ENCODE data around the gene CD248.

CD248 gene

DNA sequence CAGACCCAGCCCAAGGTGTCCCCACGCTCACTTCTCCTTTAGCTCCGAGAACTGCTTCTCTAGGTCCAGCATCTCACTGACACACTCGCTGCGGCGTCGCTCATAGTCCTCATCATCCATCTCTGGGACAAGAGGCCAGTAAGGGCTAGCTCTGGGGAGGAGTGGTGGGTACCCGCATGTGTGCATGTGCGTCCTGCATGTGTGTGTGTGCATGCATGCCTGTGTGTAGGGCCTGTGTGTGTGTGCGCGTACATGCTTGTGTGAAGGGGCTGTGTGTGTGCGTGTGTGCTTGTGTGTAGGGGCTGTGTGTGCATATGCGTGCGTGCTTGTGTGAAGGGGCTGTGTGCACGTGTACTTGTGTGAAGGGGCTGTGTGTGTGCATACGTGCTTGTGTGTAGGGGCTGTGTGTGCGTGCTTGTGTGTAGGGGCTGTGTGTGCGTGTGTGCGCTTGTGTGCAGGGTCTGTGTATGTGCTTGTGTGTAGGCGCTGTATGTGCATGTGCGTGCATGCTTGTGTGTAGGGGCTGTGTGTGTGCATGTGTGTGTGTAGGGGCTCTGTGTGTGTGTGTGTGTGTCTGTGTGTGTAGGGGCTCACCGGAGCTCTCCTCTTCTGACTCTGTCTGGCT lies 24.8 kb upstream of the CD248 start:
- DNase-seq (ENCODE audit: low read depth in 2 of 2), result no peak

DNA sequence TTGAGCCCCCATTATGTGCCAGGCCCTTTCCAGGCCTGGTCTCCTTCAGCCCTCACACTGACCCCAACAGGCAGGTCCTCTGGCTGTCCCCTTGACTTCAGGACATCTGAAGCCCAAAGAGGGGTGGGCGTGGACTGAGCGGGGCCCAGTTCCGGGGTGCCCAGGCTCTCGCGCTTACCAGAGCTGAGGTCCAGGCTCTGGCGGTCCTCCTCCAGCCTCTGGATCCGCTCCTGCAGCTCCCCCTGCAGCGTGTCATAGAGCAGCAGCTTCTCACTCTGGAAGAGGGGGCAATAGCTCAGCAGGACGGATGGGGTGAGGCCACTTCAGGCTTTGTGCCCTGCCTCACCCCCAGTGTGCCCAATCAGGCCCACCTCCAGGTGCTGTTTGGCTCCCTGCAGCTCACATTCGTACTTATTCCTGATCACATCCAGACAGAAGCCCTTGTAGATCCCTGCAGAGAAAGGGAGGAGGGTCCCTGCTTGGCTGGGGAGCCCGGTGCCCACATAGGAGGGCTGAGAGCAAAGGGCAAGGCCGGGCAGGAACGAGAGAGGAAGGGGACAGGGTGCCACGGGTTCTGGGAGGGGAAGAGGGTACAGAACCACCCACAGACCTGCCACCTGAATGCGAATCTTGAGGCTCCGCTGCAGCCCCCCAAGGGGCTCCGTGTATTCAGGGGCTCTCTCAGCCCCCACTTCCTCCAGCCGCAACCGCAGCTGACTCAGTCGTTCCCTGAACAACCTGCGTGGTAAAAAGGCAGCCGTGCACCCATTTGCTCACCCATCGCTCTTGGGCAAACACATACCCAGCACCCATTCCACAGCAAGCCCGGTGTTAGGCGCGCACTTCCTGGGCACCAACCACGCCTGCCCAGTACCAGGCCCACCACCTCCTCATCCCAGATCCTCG lies 24.0 kb upstream of the CD248 start:
- no peak for DNase-seq (ENCODE audit: low read depth in 2 of 2)

DNA sequence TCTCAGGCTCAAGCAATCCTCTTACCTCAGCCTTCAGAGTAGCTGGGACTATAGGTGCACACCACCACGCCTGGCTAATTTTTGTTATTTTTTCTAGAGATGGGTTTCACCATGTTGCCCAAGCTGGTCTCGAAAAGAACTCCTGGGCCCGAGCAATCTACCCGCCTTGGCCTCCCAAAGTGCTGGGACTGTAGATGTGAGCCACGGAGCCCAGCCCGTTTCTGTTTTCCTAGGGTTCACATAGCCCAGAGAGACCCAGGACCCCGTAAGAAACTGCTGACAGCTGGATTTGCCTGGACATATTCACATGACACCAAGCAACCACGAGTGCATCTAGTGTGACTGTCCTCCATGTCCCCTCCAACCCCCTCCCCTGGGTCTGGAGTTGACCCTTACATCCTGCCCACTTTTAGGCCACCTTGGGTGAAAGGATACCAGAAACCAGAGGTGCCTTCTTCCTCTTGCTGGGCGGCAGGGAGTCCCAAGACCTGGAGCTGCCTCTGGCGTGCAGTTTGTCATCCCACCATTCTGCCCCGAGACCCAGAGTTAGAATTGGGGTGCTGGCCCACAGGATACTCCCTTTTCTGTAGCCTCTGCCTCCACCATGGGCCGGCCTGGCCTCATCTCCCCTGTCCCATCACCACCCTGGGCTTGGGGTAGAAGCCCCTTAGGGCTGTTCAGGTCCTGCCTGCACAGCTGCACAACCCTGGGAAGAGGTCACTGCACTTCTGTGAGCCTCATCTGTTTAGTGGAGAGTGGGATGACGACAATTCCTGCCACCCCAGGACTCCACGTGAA lies 23.0 kb upstream of the CD248 start:
- DNase-seq (ENCODE audit: low read depth in 2 of 2), result no peak

DNA sequence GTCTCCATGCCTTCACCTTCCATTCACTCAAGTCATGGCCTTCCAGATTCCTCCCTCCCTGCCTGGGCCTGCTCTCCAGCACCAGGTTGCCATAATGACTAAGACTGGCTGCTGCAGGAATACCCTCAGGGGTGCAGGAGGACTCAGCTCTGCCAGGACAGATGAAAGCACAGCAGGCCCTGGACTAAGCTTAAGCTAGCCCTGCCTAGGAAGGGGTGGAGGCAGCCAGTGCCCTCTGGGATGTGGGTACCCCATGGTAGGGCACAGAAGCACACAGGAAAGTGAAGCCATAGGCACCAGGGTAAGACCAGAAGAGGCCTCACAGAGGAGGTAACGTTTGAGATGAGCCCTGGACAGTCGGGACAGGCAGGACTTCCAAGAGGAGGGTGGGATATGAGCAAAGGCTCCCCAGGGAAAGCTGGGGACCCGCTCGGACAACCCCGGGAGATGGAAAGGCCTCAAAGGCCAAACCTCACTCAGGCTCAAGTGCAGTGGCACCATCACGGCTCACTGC lies 22.4 kb upstream of the CD248 start:
- DNase-seq (ENCODE audit: low read depth in 2 of 2), result no peak

DNA sequence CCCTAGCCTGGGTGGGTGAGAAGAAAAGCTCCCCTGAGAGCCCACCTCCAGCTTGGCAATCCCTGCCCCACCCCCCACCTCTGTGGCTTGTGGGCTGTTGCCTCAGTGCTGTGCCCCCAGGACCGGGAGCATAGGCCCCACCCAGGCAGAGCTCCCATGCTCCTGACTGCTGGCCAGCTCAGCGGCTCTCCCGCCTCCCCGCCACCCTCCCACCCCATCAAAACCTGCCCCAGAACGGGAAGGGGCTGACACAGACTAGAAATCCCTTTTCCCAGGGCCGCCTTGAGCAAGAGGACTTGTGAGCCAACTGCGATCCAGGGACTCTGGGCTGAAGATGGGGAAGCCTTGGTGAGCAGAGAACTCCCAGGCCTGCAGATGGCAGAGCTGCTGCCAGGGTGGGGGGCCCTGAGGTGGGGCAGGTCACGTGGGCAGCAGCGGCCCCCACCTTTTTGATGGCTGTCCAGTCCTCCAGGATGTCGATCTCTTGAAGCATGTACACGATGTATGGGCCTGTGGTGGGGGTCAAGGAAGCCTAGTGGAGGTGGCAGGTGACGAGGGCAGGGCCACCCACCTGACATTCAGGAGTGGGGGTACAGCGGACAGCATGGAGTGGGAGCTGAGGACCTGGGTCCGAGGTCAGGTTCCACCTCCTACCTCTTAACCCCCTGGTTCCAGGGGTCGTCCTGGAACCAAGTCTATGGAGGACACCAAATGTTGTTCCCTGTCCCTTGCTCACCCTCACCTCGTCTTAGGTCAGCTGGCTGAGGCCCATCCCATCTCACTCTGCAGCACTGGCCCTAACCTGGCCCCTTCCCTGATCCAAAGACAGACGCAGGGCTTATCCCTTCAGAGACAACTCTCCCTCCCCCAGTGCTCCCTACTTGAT lies 21.7 kb upstream of the CD248 start:
- no peak for DNase-seq (ENCODE audit: low read depth in 2 of 2)

DNA sequence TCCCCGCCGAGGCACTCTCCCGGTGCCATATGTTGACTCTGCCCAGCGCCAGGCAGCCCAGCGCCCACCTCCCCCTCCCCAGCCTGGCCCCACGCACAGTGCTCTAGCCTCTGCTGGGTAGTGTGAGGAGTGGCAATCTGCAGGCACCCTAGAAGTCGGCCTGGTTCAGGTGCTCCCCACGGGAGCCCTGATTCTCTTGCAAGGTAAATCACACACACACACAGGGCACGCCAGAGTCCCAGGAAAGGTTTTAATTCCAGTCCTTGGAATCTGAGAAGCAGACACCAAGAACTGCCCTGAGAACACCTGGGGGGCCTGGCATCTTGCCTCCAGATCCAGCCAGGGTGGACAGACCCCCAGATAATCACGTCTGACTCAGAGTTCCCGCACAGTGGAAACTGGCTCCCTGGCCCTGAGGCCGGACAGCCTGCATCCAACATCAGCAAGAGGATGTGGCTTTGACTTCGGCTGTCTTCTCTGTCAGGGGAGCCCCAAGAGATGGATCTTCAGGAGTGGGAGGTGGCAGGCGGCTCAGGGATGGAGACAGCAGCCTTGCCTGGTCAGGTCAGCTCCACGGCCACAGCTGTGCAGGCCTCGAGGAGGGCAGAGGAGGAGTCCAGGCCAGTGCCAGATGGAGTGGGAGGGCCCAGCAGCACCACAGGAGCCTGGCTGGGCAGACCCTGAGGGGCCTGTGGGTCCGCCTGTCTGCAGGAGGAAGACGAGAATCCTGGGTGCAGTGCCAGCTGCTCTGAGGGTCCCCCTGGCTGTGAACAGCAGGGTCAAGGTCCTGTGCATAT lies 20.5 kb upstream of the CD248 start:
- no peak for DNase-seq (ENCODE audit: low read depth in 2 of 2)

DNA sequence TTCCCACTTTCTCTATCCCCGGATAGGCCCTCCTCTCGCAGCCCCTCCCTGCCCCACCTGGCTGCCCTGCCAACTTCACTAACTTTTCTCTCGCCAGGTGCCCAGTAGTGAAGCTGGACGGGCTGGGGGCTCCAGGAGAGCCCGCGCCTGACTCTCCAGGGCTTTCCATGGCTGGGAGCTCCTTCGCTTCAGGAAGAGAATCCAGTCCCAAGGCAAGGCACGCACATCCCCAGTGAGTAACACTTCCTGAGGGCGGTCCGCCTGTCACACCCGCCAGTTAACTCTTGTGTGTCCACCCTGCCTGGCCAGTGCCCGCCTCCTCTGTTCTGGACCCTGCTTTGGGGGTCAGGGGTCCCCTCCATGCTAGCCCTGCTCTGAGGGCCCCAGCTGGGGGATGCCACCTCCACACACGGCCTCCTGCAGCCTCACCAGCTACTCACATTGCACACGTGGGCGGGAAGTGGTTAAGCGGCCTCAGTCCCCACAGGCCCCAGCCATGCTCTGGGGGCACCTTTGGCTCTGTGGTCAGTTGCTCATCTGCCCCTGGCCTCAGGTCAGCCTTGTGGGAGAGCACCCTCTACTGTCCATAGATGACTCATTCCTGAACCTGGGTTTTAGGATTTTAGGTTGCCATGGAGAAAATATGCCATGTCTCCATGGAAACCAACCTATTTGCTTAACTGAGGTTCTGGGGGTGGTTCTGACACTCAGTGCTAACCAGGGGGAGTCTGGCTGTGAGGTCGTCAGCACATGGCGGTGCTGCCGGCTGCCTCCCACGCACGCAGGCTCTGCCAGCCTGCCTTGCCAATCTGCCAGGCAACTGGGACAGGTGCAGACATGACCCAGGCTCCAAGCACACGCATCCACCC lies 19.6 kb upstream of the CD248 start, which contains the start of gene RIN1:
RIN1 (minus strand) TSS at position 201 of the 869 bp plus-strand sequence; CDS start at position 169, 32 bp downstream.
- peak in 1 of 2 donors; percentile 63 for DNase-seq (ENCODE audit: low read depth in 2 of 2)

DNA sequence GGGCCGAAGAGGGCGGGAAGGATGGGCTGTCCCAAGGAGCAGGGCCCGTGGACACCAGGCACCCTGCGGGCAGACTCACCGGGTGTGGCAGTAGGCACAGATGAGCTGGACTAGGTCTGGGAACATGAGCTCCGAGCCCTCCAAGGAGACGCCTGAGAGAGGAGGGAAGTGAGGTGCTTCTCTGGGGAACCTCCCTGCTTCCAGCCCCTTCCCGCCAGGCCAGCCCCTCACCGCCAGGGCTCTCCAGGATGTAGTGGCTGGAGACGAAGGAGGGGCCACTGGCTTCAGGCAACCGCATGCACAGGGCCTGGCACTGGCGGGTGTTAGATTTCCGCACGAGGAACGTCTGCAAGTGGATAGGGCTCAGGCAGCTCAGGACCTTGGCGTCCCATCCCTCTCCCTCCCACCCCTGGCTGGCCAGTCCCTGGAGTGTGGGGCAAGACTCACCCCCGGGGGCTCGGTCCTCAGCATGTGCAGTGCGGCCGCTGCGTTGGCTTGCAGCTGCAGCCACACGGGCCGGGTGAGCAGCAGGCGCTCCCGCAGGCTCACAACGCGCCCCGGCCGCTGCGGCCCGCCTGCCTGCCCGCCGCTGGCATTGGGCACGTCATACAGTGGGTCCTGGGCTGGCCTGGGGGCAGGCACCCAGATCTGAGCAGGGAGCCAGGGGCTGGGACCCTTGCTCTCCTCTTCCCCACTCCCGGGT lies 18.8 kb upstream of the CD248 start:
- no peak for DNase-seq (ENCODE audit: low read depth in 2 of 2)

DNA sequence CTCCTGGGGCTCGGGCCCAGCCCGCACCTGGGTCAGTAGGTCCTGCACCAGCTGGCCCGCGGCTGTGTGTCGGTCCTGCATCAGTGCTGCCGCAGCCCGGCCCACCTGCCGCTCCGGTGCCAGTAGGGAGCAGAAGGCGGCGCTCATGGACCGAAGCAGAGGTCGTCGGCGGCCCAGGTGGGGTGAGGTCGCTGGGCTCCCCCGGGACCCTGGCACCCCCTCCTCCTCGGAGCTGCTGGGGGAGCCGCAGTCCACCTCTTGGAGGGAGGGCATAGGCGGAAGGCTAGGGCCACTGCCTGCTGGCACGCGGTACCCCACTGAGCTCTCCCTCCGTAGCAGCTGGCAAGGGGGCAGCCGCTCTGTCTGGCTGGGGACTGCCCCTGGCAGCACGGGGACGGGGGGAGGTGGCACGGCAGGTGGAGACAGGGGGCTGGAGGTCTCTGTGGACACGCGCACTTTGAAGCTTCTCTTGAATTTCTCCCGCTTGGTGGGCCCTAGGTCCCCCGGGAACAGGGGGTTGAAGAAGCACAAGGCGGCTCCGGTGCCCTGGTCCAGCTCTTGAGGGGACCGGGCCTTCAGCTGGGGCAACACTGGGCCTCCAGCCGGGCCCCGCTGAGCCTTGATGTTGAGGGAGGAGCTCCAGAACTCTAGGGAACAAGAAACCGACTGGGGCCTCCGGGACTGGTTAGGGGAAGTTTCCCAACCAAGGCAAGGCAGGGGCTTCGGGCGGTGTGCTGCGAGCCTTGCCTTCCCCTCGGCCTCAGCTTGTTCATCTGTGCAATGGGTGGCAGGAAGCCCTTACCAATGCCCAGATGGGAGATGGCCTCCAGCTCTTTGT lies 18.0 kb upstream of the CD248 start:
- DNase-seq (ENCODE audit: low read depth in 2 of 2), result no peak

DNA sequence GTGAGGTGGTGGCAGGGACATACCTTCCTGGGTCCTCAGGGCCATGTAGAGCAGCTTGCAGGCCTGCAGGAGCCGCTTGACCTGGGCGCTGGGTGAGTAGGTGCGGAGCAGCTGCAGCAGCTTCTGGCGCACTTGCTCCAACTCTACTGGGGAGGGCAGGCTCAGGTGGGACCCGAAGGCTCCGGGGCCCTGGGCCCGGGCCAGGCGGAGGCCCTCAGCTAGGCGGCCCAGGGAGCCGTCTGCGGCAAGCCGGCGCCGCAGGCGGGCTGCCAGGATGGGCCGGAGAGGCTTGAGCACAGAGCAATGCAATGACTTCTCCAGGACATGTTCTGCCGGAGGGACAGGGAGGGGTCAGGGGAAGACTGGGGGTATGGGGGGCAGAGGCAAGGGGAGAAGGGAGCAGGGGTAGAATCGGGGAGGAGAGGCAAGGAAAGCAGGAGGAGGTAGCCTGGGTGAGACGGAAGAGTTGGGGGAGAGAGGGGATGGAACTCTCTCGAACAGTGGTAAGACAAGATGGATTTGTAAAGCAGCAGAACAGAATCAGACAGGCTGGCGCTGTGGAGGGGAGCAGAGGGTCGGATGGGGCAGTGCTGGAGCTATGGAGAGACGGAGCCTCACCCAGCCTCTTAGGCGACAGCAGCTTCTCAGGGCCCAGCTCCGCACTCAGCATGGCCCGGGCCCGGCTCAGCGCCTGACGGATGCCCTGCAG lies 17.2 kb upstream of the CD248 start:
- DNase-seq (ENCODE audit: low read depth in 2 of 2), result no peak

DNA sequence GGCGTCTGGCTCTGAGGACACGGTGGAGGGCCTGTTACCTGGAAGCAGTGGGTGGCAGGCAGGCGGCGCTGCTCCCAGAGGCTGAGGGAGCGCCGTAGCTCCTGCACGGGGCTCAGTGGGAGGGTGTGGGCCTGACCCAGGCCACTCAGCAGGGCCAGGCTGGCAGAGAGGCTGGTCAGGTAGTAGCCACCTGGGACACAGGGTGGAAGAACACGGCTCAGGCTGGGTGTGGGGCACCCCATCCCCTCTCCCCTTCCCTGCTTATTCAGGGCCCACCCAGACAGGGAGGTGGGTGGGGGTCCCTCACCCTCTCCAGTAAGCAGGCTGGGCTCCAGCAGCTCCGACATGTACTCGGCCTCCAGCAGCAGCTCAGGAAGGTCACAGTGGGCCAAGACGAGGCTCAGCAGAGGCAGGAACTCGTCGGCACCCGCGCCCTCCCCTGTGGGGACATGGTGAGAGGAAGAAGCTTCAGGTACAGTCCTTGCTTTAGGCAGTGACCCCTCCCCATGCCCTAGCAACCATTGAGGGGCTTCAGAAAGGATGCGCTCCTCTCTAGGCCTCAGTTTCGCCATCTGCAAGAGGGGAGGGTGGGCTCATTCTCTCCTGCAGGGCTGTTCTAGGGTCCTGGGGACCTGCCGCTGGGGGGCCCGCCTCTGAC lies 16.5 kb upstream of the CD248 start:
- DNase-seq (ENCODE audit: low read depth in 2 of 2), result no peak

DNA sequence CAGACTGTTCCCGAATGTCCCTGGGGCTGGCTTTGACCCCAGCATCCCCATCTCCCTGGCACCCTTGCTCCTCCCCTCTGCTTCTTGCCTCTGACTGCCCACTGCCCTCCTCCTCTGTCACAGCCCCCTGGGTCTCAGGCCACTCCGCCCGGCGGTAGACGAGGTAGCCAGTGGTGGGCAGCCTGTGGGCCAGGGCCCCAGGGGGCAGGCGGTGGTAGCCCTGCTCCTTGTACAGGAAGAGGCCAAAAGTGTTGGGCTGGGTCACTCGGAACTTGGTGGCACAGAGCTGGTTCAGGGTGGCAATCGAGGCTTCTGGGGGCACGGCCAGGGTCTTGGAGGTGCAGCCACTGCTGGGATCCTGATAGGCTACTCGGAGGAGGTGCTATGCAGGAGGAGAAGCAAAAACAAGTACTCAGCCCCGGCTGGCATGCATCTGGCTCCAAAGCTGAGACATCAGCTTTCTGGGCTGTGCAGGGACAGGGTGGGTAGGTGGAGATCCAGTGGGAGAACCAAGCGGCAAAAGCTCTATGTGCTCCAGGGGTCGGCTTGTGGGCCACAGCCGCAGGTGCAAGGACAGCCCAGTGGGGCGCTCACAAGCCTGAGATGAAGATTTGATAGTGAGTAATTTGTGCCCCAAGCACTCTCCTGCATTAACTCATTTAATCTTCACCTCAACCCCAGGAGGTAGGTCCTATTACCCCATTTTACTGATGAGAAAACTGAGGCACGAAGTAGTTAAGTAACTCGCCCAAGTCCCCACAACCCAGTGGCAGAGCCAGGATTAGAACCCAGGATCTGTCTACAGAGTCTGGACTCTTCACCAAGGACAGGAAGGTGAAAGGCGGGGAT lies 15.8 kb upstream of the CD248 start:
- no peak for DNase-seq (ENCODE audit: low read depth in 2 of 2)

DNA sequence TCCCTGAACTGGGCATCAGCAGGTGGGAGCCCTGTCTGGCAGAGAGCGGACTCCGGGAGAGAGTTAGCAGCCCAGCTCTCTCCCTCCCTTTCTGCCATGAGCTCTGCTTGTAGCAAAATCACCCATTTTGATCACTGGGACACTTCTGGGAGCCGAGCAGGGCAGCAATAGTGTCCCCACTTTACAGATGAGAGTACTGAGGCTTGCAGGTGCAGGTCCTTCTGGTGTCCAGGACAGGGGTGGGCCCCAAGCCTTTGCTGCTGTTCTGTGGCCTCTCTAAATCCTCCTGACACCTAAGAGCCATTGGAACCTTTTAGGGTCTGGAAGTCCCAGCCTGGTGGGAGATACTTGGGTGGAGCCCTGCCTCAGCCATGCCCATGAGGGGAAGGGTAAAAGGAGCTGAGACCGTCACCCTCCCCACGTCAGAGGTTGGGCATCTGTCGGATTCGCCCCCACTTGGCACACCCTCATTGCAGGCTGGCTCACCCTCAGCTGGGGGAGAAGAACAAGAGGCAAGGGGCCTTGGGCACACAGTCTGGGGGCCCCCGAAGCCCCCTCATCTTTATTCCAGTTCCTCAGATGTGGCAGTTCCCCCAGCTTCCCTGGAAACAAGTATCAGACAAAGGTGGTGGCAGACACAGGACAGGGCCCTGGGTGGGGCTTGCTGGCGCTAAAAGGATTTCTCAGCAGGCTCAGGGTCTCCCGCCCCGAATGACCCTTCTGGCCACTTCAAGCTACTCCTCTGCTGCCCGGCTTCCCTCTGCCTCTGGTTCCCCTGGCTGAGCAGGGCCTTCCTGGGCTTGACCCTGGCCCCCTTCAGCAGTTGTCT lies 14.9 kb upstream of the CD248 start:
- no peak for DNase-seq (ENCODE audit: low read depth in 2 of 2)

DNA sequence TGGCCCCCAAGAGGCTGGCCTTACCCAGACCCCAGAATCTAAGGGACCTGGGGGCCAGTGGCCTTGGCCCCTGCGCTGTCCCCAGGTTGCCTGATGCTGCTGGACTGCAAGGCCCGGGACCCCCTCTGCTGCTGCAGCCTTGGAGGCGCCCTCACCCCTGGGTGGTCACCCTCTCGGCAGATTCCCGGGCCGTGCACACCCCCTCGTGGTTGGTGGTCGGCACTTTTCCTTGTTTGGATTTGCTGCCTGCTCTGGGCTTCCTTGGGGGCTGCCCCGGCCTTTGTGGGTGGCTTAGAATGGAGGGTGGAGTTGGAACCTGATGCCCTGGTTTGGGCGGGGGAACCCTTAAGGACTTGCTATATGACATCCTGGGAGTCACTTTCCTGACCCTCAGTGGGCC lies 14.1 kb upstream of the CD248 start:
- no peak for DNase-seq (ENCODE audit: low read depth in 2 of 2)

DNA sequence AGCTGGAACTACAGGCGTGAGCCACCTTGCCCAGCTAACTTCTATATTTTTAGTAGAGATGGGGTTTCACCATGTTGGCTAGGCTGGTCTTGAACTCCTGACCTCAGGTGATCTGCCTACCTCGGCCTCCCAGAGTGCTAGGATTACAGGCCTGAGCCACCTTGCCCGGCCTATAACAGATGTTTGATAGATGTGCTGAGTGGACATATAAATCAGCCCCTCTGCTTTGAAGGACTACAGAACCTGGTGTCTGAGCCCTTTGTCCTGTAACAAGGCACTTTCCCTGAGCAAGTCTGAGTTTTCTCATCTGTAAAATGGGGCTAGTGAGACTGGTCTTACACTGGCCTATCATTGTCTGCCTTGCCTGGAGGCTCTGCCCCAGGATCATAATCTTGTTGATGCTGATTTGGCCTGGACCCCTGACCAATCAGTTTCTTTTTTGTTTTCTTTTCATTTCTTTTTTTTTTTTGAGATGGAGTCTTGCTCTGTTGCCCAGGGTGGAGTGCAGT lies 12.4 kb upstream of the CD248 start:
- DNase-seq (ENCODE audit: low read depth in 2 of 2), result no peak

Measured in stimulated activated CD4-positive, alpha-beta T cell treated with anti-CD3 and anti-CD28 coated beads, Interleukin-15, amount 100 ng/mL, for 48 hours (primary cell).